CD14-positive monocyte (primary cell): ENCODE data around the gene PAX7. TPM values are rescaled to one million over a fixed set of nuclear protein-coding genes. Genes with fewer than 3 reads are reported as not detected.

Experiments
- DNase-seq, 3 donors: peaks; one replicate each; pipeline ENCODE4 v3.0.0-alpha.2; 2011 to 2022
- H2AFZ ChIP-seq: 2 replicates; pipeline ENCODE4 v1.6.0; 2012; ENCODE audit warnings: mild to moderate bottlenecking, low read depth, low read length, inconsistent platforms; ENCODE audit not compliant: insufficient read depth, poor library complexity, severe bottlenecking
- H3K27ac ChIP-seq, 2 donors: 1 replicate in 1 of 2; 2 replicates in 1 of 2; pipeline ENCODE4 v1.5.1; 2012 to 2013; ENCODE audit warnings: low read length in 2 of 2, control low read depth in 1 of 2, inconsistent platforms in 1 of 2, low read depth in 1 of 2, mild to moderate bottlenecking in 1 of 2
- H3K27me3 ChIP-seq, 2 donors: one replicate each; pipeline versions ENCODE4 v1.6.0 to v1.6.1; 2011 to 2013; ENCODE audit warnings: low read length in 2 of 2; ENCODE audit not compliant: control insufficient read depth in 2 of 2, insufficient read depth in 2 of 2
- H3K36me3 ChIP-seq, 2 donors: replicated peaks in 1 of 2; 1 replicate in 1 of 2; 2 replicates in 1 of 2; pipeline versions ENCODE4 v1.5.1 to v1.6.1; 2012 to 2013; ENCODE audit warnings: low read length in 2 of 2, control low read depth in 1 of 2, inconsistent platforms in 1 of 2, mild to moderate bottlenecking in 1 of 2; ENCODE audit not compliant: insufficient read depth in 2 of 2, control insufficient read depth in 1 of 2
- H3K4me1 ChIP-seq, 2 donors: 1 replicate in 1 of 2; 2 replicates in 1 of 2; pipeline versions ENCODE4 v1.5.1 to v1.6.1; 2012 to 2013; ENCODE audit warnings: low read length in 2 of 2, control low read depth in 1 of 2, inconsistent platforms in 1 of 2, mild to moderate bottlenecking in 1 of 2, moderate library complexity in 1 of 2; ENCODE audit not compliant: insufficient read depth in 2 of 2, control insufficient read depth in 1 of 2
- H3K4me2 ChIP-seq: replicated peaks from 2 replicates; pipeline ENCODE3; 2012; ENCODE audit warnings: low read length, moderate library complexity, mild to moderate bottlenecking; ENCODE audit not compliant: poor library complexity, severe bottlenecking; ENCODE audit errors: extremely low read depth
- H3K4me3 ChIP-seq, 3 experiments: fragments of 200-600 bp in 1 of 3; sonication (generic) in 1 of 3; replicated peaks in 1 of 3; 1 replicate in 2 of 3; 2 replicates in 1 of 3; pipeline ENCODE4 v1.5.1; 2011 to 2013; ENCODE audit warnings: low read length in 3 of 3, mild to moderate bottlenecking in 3 of 3, control low read depth in 2 of 3, low read depth in 2 of 3, inconsistent platforms in 1 of 3, moderate library complexity in 1 of 3
- H3K79me2 ChIP-seq: 2 replicates; pipeline ENCODE4 v1.6.0; 2012; ENCODE audit warnings: mild to moderate bottlenecking, control low read depth, inconsistent platforms, low read length, moderate library complexity; ENCODE audit not compliant: insufficient read depth
- H3K9ac ChIP-seq: 2 replicates; pipeline ENCODE4 v1.6.0; 2017; ENCODE audit warnings: low read length, mild to moderate bottlenecking; ENCODE audit not compliant: insufficient read depth, poor library complexity, severe bottlenecking
- H3K9me3 ChIP-seq, 2 donors: replicated peaks in 1 of 2; 1 replicate in 1 of 2; 2 replicates in 1 of 2; pipeline versions ENCODE4 v1.5.1 to v1.6.1; 2012 to 2013; ENCODE audit warnings: low read length in 2 of 2, control low read depth in 1 of 2; ENCODE audit not compliant: control insufficient read depth in 1 of 2, insufficient read depth in 1 of 2
- H4K20me1 ChIP-seq: 2 replicates; pipeline ENCODE4 v1.6.0; 2012; ENCODE audit warnings: mild to moderate bottlenecking, low read length, control low read depth, moderate library complexity; ENCODE audit not compliant: insufficient read depth
- H3K27ac Mint-ChIP-seq, 7 donors: one replicate each; pipeline ENCODE4 v1.8.0; 2020; ENCODE audit warnings: mild to moderate bottlenecking in 7 of 7, mixed read lengths in 7 of 7, moderate library complexity in 6 of 7, inconsistent platforms in 2 of 7
- H3K27me3 Mint-ChIP-seq, 3 donors: one replicate each; pipeline ENCODE4 v1.8.0; 2021 to 2022; ENCODE audit warnings: low read depth in 3 of 3, mild to moderate bottlenecking in 3 of 3, mixed read lengths in 3 of 3, moderate library complexity in 3 of 3, inconsistent platforms in 1 of 3
- H3K36me3 Mint-ChIP-seq, 2 donors: one replicate each; pipeline ENCODE4 v1.8.0; 2020; ENCODE audit warnings: mixed read lengths in 2 of 2, inconsistent platforms in 1 of 2, mild to moderate bottlenecking in 1 of 2
- H3K4me1 Mint-ChIP-seq: one replicate; pipeline ENCODE4 v1.8.0; 2020; ENCODE audit warnings: mild to moderate bottlenecking, mixed read lengths
- H3K4me3 Mint-ChIP-seq, 2 donors: one replicate each; pipeline ENCODE4 v1.8.0; 2020; ENCODE audit warnings: mild to moderate bottlenecking in 2 of 2, mixed read lengths in 2 of 2, moderate library complexity in 1 of 2
- H3K9me3 Mint-ChIP-seq, 7 donors: one replicate each; pipeline ENCODE4 v1.8.0; 2020 to 2022; ENCODE audit warnings: mixed read lengths in 7 of 7, mild to moderate bottlenecking in 6 of 7, moderate library complexity in 6 of 7, inconsistent platforms in 2 of 7
- WGBS: methylation state at CpG from one replicate; pipeline ENCODE4 v1.1.5; 2013; ENCODE audit warnings: missing lambda C conversion rate; ENCODE audit not compliant: insufficient coverage; 5-methylcytosine and 5-hydroxymethylcytosine counted together
- intact Hi-C, 2 donors: fragments of 100-400 bp; cut with micrococcal nuclease; formaldehyde crosslinking; loops; one replicate each; pipeline versions ENCODE4 v1.15.0 to v1.15.1; 2023
- polyA plus RNA-seq, 3 donors: library from polyadenylated mRNA; depleted of rRNA in 1 of 3; unstranded in 2 of 3; stranded (reverse) in 1 of 3; fragments of 300-500 nt in 2 of 3; fragments of >200 nt in 1 of 3; fragmentation: Illumina TruSeq in 2 of 3; gene quantifications; 1 replicate in 2 of 3; 2 replicates in 1 of 3; pipeline ENCODE4 v1.2.3, GENCODE V29; 2012 to 2021
- TF ChIP-seq, protein P1 (sequence below): fragments of 200-600 bp; IDR thresholded peaks from one replicate; pipeline ENCODE4 v1.8.0; 2022; ENCODE audit warnings: antibody characterized with exemption, mild to moderate bottlenecking

The PAX7 gene
- polyA plus RNA-seq, 3 donors = not detected

GRCh38 chr1:18697541-18697940, 66.9 kb downstream of the PAX7 start:
- TF ChIP-seq, protein P1, sequence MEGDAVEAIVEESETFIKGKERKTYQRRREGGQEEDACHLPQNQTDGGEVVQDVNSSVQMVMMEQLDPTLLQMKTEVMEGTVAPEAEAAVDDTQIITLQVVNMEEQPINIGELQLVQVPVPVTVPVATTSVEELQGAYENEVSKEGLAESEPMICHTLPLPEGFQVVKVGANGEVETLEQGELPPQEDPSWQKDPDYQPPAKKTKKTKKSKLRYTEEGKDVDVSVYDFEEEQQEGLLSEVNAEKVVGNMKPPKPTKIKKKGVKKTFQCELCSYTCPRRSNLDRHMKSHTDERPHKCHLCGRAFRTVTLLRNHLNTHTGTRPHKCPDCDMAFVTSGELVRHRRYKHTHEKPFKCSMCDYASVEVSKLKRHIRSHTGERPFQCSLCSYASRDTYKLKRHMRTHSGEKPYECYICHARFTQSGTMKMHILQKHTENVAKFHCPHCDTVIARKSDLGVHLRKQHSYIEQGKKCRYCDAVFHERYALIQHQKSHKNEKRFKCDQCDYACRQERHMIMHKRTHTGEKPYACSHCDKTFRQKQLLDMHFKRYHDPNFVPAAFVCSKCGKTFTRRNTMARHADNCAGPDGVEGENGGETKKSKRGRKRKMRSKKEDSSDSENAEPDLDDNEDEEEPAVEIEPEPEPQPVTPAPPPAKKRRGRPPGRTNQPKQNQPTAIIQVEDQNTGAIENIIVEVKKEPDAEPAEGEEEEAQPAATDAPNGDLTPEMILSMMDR = no peak
- Histone ChIP-seq H3K9ac (no peak overlapping the region), H3K4me3 (no peak overlapping the region), H3K79me2 (no peaks in the 10 kb centered on the region), H3K4me1 (no peaks in the 10 kb centered on the region), H4K20me1 (no peaks in the 10 kb centered on the region), H3K27ac (no peak overlapping the region), H3K9me3 (no peaks in the 10 kb centered on the region), H3K27me3 (peaks cover 0 to 14% of the 10 kb centered on the region in 2 donors), H3K4me2 (no peak overlapping the region), H2AFZ (no peak overlapping the region), H3K36me3 (no peaks in the 10 kb centered on the region)
- no peak for DNase-seq
- Mint-ChIP-seq H3K36me3 (no peaks in the 10 kb centered on the region), H3K4me3 (no peak overlapping the region), H3K4me1 (no peaks in the 10 kb centered on the region), H3K9me3 (no peaks in the 10 kb centered on the region), H3K27ac (no peak overlapping the region), H3K27me3 (peaks cover 10 to 37% (median 32%) of the 10 kb centered on the region in 3 donors)
- 33% methylated on average over 1 of the region's 1 CpG for WGBS
- intact Hi-C loops = no loop called here

- Mint-ChIP-seq H3K27me3 (peaks cover 4 to 42% (median 40%) of the 10 kb centered on the region in 3 donors), H3K27ac (peak overlapping the region in 2 of 7 donors; percentile 8 to 35)
- TF ChIP-seq, protein P1 = no peak
Observed at GRCh38 chr1:18700530-18700929, 69.9 kb downstream of the PAX7 start.

More at GRCh38 chr1:18700530-18700929, 69.9 kb downstream of the PAX7 start:
- no peaks in the 10 kb centered on the region for H3K79me2 ChIP-seq
- WGBS = 95% methylated on average over 11 of the region's 12 CpGs
- no peak overlapping the region for H3K4me3 Mint-ChIP-seq
- no peaks in the 10 kb centered on the region for H3K36me3 ChIP-seq
- no peaks in the 10 kb centered on the region for H3K4me1 ChIP-seq
- H3K4me1 Mint-ChIP-seq = no peaks in the 10 kb centered on the region
- H3K4me2 ChIP-seq = no peak overlapping the region
- no peaks in the 10 kb centered on the region for H3K9me3 ChIP-seq
- H3K4me3 ChIP-seq = no peak overlapping the region
- intact Hi-C loops = no loop called here
- H3K36me3 Mint-ChIP-seq = no peaks in the 10 kb centered on the region
- no peak overlapping the region for H3K9ac ChIP-seq
- H3K27me3 ChIP-seq = peaks cover 0 to 14% of the 10 kb centered on the region in 2 donors
- H2AFZ ChIP-seq = no peak overlapping the region
- peaks cover 0 to 3% (median 0%) of the 10 kb centered on the region in 7 donors for H3K9me3 Mint-ChIP-seq
- no peak for DNase-seq
- no peak overlapping the region for H3K27ac ChIP-seq
- H4K20me1 ChIP-seq = no peaks in the 10 kb centered on the region
